Measurements from ENCODE around the gene CFDP1.

CFDP1 gene

GRCh38 chr16:75372236-75372856 is 61.0 kb downstream of the CFDP1 start:
- DNase-seq (ENCODE audit: low read depth in 3 of 3) = no peak

GRCh38 chr16:75371171-75371570 is 62.1 kb downstream of the CFDP1 start:
- DNase-seq (ENCODE audit: low read depth in 3 of 3) = no peak

- no peak for DNase-seq (ENCODE audit: low read depth in 3 of 3)
Observed at GRCh38 chr16:75364286-75364791, 69.0 kb downstream of the CFDP1 start.

- no peak for DNase-seq (ENCODE audit: low read depth in 3 of 3)
Observed at GRCh38 chr16:75362846-75363245, 70.5 kb downstream of the CFDP1 start.

GRCh38 chr16:75361936-75362335 is 71.4 kb downstream of the CFDP1 start:
- DNase-seq (ENCODE audit: low read depth in 3 of 3) = no peak

GRCh38 chr16:75354170-75354569 is 79.1 kb downstream of the CFDP1 start:
- no peak for DNase-seq (ENCODE audit: low read depth in 3 of 3)

- no peak for DNase-seq (ENCODE audit: low read depth in 3 of 3)
Observed at GRCh38 chr16:75351183-75351582, 82.1 kb downstream of the CFDP1 start.

- DNase-seq (ENCODE audit: low read depth in 3 of 3) = no peak
Observed at GRCh38 chr16:75345711-75346110, 87.6 kb downstream of the CFDP1 start.

GRCh38 chr16:75343941-75344340 is 89.4 kb downstream of the CFDP1 start:
- DNase-seq (ENCODE audit: low read depth in 3 of 3) = no peak

- DNase-seq (ENCODE audit: low read depth in 3 of 3) = no peak
Observed at GRCh38 chr16:75343286-75343685, 90.0 kb downstream of the CFDP1 start.

- DNase-seq (ENCODE audit: low read depth in 3 of 3) = no peak
Observed at GRCh38 chr16:75342308-75342811, 90.9 kb downstream of the CFDP1 start.

- DNase-seq (ENCODE audit: low read depth in 3 of 3) = no peak
Observed at GRCh38 chr16:75341564-75342307, 91.6 kb downstream of the CFDP1 start.

GRCh38 chr16:75340741-75341491 is 92.4 kb downstream of the CFDP1 start:
- DNase-seq (ENCODE audit: low read depth in 3 of 3) = no peak

GRCh38 chr16:75337430-75337829 is 95.9 kb downstream of the CFDP1 start:
- DNase-seq (ENCODE audit: low read depth in 3 of 3) = no peak

GRCh38 chr16:75336521-75336920 is 96.8 kb downstream of the CFDP1 start:
- no peak for DNase-seq (ENCODE audit: low read depth in 3 of 3)

- DNase-seq (ENCODE audit: low read depth in 3 of 3) = no peak
Observed at GRCh38 chr16:75333721-75334163, 99.6 kb downstream of the CFDP1 start.

- no peak for DNase-seq (ENCODE audit: low read depth in 3 of 3)
Observed at GRCh38 chr16:75329943-75330342, 103.4 kb downstream of the CFDP1 start.

GRCh38 chr16:75326333-75326732 is 107.0 kb downstream of the CFDP1 start:
- no peak for DNase-seq (ENCODE audit: low read depth in 3 of 3)

GRCh38 chr16:75323933-75324332 is 109.4 kb downstream of the CFDP1 start:
- no peak for DNase-seq (ENCODE audit: low read depth in 3 of 3)

- no peak for DNase-seq (ENCODE audit: low read depth in 3 of 3)
Observed at GRCh38 chr16:75323198-75323597, 110.1 kb downstream of the CFDP1 start.

- no peak for DNase-seq (ENCODE audit: low read depth in 3 of 3)
Observed at GRCh38 chr16:75322740-75323139, 110.6 kb downstream of the CFDP1 start.

GRCh38 chr16:75320435-75320834 is 112.9 kb downstream of the CFDP1 start:
- DNase-seq (ENCODE audit: low read depth in 3 of 3) = no peak
